ENCODE results near the gene SLC30A1.

The SLC30A1 gene

GRCh38 chr1:211536606-211537005, 42.4 kb downstream of the SLC30A1 start:
- DNase-seq (ENCODE audit: low read depth): no peak
- TF ChIP-seq CTCF (conservative IDR thresholded peaks at IDR 0.05; ENCODE audit: control insufficient read depth, insufficient read depth, low read depth, low read length): no peak
- no peak overlapping the region for H3K4me3 ChIP-seq (ENCODE audit: control insufficient read depth, low read depth, low read length)

- no peak for TF ChIP-seq CTCF (conservative IDR thresholded peaks at IDR 0.05; ENCODE audit: control insufficient read depth, insufficient read depth, low read depth, low read length)
- DNase-seq (ENCODE audit: low read depth): no peak
- no peak overlapping the region for H3K4me3 ChIP-seq (ENCODE audit: control insufficient read depth, low read depth, low read length)
These were observed 43.6 kb downstream of the SLC30A1 start for GRCh38 chr1:211535346-211535745.

GRCh38 chr1:211534545-211535291, 44.2 kb downstream of the SLC30A1 start:
- no peak for DNase-seq (ENCODE audit: low read depth)
- TF ChIP-seq CTCF (conservative IDR thresholded peaks at IDR 0.05; ENCODE audit: control insufficient read depth, insufficient read depth, low read depth, low read length): no peak

GRCh38 chr1:211532088-211532444, 46.9 kb downstream of the SLC30A1 start:
- no peak for DNase-seq (ENCODE audit: low read depth)
- no peak overlapping the region for H3K4me3 ChIP-seq (ENCODE audit: control insufficient read depth, low read depth, low read length)
- TF ChIP-seq CTCF (conservative IDR thresholded peaks at IDR 0.05; ENCODE audit: control insufficient read depth, insufficient read depth, low read depth, low read length): no peak

More at GRCh38 chr1:211534545-211535291, 44.2 kb downstream of the SLC30A1 start:
- no peak overlapping the region for H3K4me3 ChIP-seq (ENCODE audit: control insufficient read depth, low read depth, low read length)

- H3K4me3 ChIP-seq (ENCODE audit: control insufficient read depth, low read depth, low read length): no peak overlapping the region
- TF ChIP-seq CTCF (conservative IDR thresholded peaks at IDR 0.05; ENCODE audit: control insufficient read depth, insufficient read depth, low read depth, low read length): no peak
- no peak for DNase-seq (ENCODE audit: low read depth)
These were observed 47.5 kb downstream of the SLC30A1 start for GRCh38 chr1:211531194-211532087.

GRCh38 chr1:211530102-211530501, 48.9 kb downstream of the SLC30A1 start:
- H3K4me3 ChIP-seq (ENCODE audit: control insufficient read depth, low read depth, low read length): no peak overlapping the region
- TF ChIP-seq CTCF (conservative IDR thresholded peaks at IDR 0.05; ENCODE audit: control insufficient read depth, insufficient read depth, low read depth, low read length): no peak
- no peak for DNase-seq (ENCODE audit: low read depth)
